Stimulated activated naive CD4-positive, alpha-beta T cell (primary cell): ENCODE measurements around the gene LRFN3.
"Not testable (repeated sequence)": the region's sequence is repeated elsewhere in the genome, so short reads cannot be mapped to it uniquely, and the experiment has no call there.

ENCODE experiments used
- DNase-seq, 6 experiments: peaks; one replicate each; lab custom pipeline; 2025; lab: John Stamatoyannopoulos, UW

LRFN3 gene

GRCh38 chr19:35935911-35936737 is at the start of gene LRFN3:
LRFN3 (plus strand) TSS chr19:35936374; CDS start chr19:35939426, 3,052 bp downstream.
- DNase-seq, result peak in 5 of 6 experiments; percentile 23 to 43 (median 33)

GRCh38 chr19:35887197-35887596 is 49.0 kb upstream of the LRFN3 start:
- no peak for DNase-seq

- no peak for DNase-seq
Measured at GRCh38 chr19:35888398-35888797, 47.8 kb upstream of the LRFN3 start.

DNA sequence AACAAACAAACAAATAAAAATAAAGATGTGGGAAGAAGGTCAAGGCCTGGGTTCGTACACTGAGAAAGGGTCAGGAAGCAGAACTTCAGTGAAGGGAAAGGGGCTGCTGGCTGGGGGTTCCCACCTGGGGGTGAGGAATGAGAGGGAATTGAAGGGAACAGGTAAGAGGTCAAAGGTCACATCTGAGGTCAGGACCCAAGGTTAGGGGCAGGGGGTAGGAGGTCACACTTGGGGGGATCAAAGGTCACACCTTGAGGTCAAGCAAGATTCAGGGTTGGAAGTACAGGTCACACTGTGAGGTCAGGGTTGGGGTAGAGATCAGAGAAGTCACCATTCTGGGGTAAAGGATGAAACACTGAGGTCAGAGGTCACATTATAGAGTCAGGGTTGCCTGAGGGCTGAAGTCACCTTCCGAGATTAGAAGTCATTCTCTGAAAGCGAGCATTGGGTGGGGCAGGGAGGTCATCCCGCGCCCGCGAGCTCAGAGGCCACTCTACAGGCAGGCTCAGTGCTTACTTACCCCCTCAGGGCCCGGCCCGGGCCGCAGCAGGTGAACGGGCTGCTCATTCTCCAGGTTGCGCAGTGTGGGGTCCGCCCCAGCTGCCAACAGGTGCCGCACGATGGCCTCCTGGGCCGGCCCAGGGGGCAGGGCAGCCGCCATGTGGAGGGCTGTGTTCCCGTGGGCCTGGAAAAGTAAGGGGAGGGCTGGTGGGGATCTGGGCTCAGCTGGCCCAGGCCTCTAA is 46.6 kb upstream of the LRFN3 start:
- DNase-seq, result no peak

DNA sequence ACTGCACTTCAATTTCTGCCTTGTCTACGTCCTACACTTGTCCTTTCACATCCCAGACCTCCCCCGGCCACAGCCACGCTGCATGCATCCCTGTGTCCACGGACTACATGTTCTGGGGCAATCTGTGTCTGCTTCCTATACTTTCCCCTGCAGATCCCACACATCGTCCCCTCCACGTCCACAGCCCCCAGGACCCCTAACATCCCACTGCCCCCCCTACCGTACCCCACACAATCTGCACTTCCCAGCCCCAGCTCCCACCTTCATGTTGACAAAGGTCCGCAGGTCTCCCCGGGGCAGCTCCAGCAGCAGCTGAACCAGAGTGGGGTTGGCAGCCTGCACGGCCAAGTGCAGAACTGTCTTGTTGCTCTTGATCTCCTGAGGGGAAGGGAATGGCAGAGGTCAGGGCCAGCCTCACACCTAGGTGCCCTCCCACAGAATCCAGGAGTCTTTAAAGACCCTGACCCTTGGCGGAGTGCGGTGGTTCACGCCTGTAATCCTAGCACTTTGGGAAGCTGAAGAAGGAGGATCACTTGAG is 46.0 kb upstream of the LRFN3 start:
- DNase-seq, result no peak

GRCh38 chr19:35891819-35892218 is 44.4 kb upstream of the LRFN3 start:
- not testable (repeated sequence) for DNase-seq

GRCh38 chr19:35894342-35894741 is 41.8 kb upstream of the LRFN3 start:
- DNase-seq, result no peak

GRCh38 chr19:35895911-35896642 is 40.1 kb upstream of the LRFN3 start:
- DNase-seq, result no peak

GRCh38 chr19:35896643-35897040 is 39.5 kb upstream of the LRFN3 start:
- DNase-seq, result no peak

- DNase-seq, result no peak
Measured at GRCh38 chr19:35897706-35898451, 38.3 kb upstream of the LRFN3 start.

DNA sequence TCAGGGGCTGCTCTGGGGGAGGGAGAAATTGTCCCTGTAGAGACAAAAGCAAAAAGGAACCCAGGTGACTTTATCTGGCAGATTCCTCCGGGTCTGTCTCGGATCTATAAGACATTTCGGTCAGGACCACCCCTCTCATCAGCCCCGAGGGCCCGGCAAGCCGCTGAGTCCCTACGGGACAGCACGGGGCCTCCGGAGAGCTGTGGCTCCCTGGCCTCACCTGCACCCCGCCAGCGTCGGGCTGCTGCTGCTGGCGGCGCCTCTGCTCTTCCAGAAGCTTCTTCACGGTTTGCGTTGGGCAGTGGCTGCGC is 37.7 kb upstream of the LRFN3 start:
- no peak for DNase-seq

DNA sequence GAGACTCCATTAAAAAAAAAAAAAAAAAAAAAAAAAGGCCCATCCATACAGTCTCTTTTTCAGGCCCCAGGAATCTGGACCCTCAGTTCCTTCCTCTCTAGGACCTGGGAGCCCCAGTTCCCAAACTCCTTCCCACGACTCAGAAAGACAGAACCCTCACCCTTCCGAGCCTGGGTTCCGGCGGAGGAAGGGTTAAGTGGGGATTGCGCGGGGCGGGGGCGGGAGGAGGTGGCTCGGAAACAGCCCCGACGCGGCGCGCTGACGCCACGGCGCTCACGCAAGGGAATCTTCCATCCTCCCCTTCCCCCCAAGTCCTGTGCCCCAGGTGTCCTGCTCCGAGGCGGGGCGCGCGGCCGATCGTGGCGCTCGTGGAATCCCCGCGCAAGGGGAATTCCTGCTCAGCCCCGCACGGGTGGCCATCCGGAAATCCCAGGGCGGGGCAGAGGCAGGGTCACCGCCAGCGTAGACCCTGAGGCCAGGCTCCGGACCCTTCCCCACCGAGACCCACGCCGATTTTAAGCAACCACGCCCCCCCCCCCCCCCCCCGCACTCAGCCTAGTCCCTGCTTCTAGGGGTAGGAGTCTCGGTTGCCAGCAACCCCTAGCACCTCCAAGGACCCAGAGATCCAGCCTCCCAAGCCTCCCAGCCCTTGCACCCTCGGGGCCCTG is 36.5 kb upstream of the LRFN3 start:
- peak; percentile 79 to 90 (median 83) for DNase-seq

GRCh38 chr19:35901055-35901644 is 35.0 kb upstream of the LRFN3 start:
- DNase-seq, result no peak

- DNase-seq, result peak; percentile 30 to 83 (median 60)
Measured at GRCh38 chr19:35901854-35902661, 34.1 kb upstream of the LRFN3 start, which contains the start of gene HCST. HCST (plus strand) TSS chr19:35902529; CDS start chr19:35902594, 65 bp downstream.

- no peak for DNase-seq
Measured at GRCh38 chr19:35902870-35903475, 33.2 kb upstream of the LRFN3 start.

DNA sequence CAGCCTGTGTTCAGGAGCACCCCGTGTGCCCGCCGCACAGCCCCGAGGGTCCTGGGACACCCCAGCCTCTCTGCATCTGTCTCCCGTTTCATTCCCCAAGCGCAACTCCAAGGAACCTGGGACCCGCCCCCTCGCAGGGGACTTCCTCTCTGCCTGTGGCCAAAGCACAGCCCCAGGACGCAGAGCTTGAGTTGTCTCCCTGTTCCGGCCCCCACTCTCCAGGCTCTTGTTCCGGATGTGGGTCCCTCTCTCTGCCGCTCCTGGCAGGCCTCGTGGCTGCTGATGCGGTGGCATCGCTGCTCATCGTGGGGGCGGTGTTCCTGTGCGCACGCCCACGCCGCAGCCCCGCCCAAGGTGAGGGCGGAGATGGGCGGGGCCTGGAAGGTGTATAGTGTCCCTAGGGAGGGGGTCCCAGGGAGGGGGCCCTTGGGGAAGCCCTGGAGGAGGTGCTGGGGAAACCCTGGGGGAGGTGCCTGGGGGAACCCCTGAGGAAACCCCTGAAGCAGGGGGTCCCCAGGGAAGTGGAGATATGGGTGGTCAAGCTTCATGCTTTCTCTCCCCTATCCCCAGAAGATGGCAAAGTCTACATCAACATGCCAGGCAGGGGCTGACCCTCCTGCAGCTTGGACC is 32.5 kb upstream of the LRFN3 start:
- DNase-seq, result peak; percentile 72 to 89 (median 86)

GRCh38 chr19:35904311-35905068 is 31.7 kb upstream of the LRFN3 start:
- DNase-seq, result no peak

GRCh38 chr19:35905178-35905727 is 30.9 kb upstream of the LRFN3 start:
- no peak for DNase-seq
